BLaER1 treated with 17β-estradiol and CSF1 and Interleukin-3, amounts not matched to agents 10 nM and 100 nM (cell line): ENCODE results near the gene ZNF579.

ENCODE experiments used
- H3K27ac ChIP-seq, 11 experiments: shearing (Covaris generic); formaldehyde crosslinking; 2 replicates each; pipeline ENCODE4 v1.8.1; 2022
- H3K27me3 ChIP-seq, 11 experiments: shearing (Covaris generic); formaldehyde crosslinking; 2 replicates each; pipeline ENCODE4 v1.8.1; 2022
- H3K36me3 ChIP-seq, 11 experiments: shearing (Covaris generic); formaldehyde crosslinking; 2 replicates each; pipeline ENCODE4 v1.8.1; 2022
- H3K4me1 ChIP-seq, 10 experiments: shearing (Covaris generic); formaldehyde crosslinking; 2 replicates each; pipeline ENCODE4 v1.8.1; 2022
- H3K4me2 ChIP-seq, 11 experiments: shearing (Covaris generic); formaldehyde crosslinking; 2 replicates each; pipeline ENCODE4 v1.8.1; 2022
- H3K4me3 ChIP-seq, 10 experiments: shearing (Covaris generic); formaldehyde crosslinking; 2 replicates each; pipeline ENCODE4 v1.8.1; 2022
- H3K9ac ChIP-seq, 11 experiments: shearing (Covaris generic); formaldehyde crosslinking; 2 replicates each; pipeline ENCODE4 v1.8.1; 2022
- H3K9me3 ChIP-seq, 11 experiments: shearing (Covaris generic); formaldehyde crosslinking; replicated peaks in 1 of 11; 2 replicates each; pipeline ENCODE4 v1.8.1; 2022
- H4K20me1 ChIP-seq, 11 experiments: shearing (Covaris generic); formaldehyde crosslinking; 2 replicates each; pipeline ENCODE4 v1.8.1; 2022
- Cebpa-rat ChIP-seq, 11 experiments: shearing (Covaris generic); IDR thresholded peaks; 2 replicates each; pipeline ENCODE4 v1.8.1; 2022

The ZNF579 gene

GRCh38 chr19:55530996-55531395 lies 49.7 kb downstream of the ZNF579 start:
- Histone ChIP-seq H3K9me3 (0 out of 22 replicates have a peak, but pooled peaks cover 0 to 4% (median 0%) of the 10 kb centered on the region in 11 experiments), H3K4me1 (peaks cover 7 to 22% (median 15%) of the 10 kb centered on the region in 10 experiments; a peak in 14 of 20 replicates), H3K27ac (no peak overlapping the region), H3K4me3 (no peak overlapping the region), H3K27me3 (no peaks in the 10 kb centered on the region), H3K4me2 (peak overlapping the region in 3 of 11 experiments; percentile 18 to 37 (median 33); a peak in 5 of 22 replicates), H3K9ac (no peak overlapping the region), H4K20me1 (no peaks in the 10 kb centered on the region), H3K36me3 (no peaks in the 10 kb centered on the region)
- TF ChIP-seq Cebpa-rat (IDR thresholded peaks at IDR 0.05) = no peak

GRCh38 chr19:55529636-55530234 lies 50.9 kb downstream of the ZNF579 start:
- H3K4me3 ChIP-seq = no peak overlapping the region
- no peaks in the 10 kb centered on the region for H3K27me3 ChIP-seq
- H3K36me3 ChIP-seq = no peaks in the 10 kb centered on the region
- no peak overlapping the region for H3K27ac ChIP-seq
- H4K20me1 ChIP-seq = no peaks in the 10 kb centered on the region
- H3K4me1 ChIP-seq = peaks cover 0 to 22% (median 13%) of the 10 kb centered on the region in 10 experiments; a peak in 9 of 20 replicates
- no peak for TF ChIP-seq Cebpa-rat (IDR thresholded peaks at IDR 0.05)
- H3K9ac ChIP-seq = no peak overlapping the region; a peak in 1 of 22 replicates
- 0 out of 22 replicates have a peak, but pooled peaks cover 0 to 4% (median 0%) of the 10 kb centered on the region in 11 experiments for H3K9me3 ChIP-seq
- peak overlapping the region in 4 of 11 experiments; percentile 7 to 40 (median 22); a peak in 7 of 22 replicates for H3K4me2 ChIP-seq

GRCh38 chr19:55528030-55528803 lies 52.4 kb downstream of the ZNF579 start:
- H3K36me3 ChIP-seq = no peaks in the 10 kb centered on the region
- no peak overlapping the region for H3K9ac ChIP-seq

GRCh38 chr19:55527197-55528029 lies 53.2 kb downstream of the ZNF579 start:
- Histone ChIP-seq H3K4me3 (no peak overlapping the region), H3K27ac (no peak overlapping the region), H3K9ac (no peak overlapping the region), H3K4me1 (peaks cover 0 to 22% (median 13%) of the 10 kb centered on the region in 10 experiments; a peak in 9 of 20 replicates), H4K20me1 (no peaks in the 10 kb centered on the region), H3K4me2 (no peak overlapping the region), H3K27me3 (no peaks in the 10 kb centered on the region), H3K36me3 (no peaks in the 10 kb centered on the region), H3K9me3 (0 out of 22 replicates have a peak, but pooled peaks cover 0 to 4% (median 0%) of the 10 kb centered on the region in 11 experiments)
- TF ChIP-seq Cebpa-rat (IDR thresholded peaks at IDR 0.05) = no peak

More at GRCh38 chr19:55528030-55528803, 52.4 kb downstream of the ZNF579 start:
- H3K27me3 ChIP-seq = no peaks in the 10 kb centered on the region
- peaks cover 0 to 22% (median 13%) of the 10 kb centered on the region in 10 experiments; a peak in 9 of 20 replicates for H3K4me1 ChIP-seq
- no peak overlapping the region for H3K4me2 ChIP-seq
- no peak overlapping the region for H3K4me3 ChIP-seq
- H3K9me3 ChIP-seq = 0 out of 22 replicates have a peak, but pooled peaks cover 0 to 4% (median 0%) of the 10 kb centered on the region in 11 experiments
- no peak for TF ChIP-seq Cebpa-rat (IDR thresholded peaks at IDR 0.05)
- H4K20me1 ChIP-seq = no peaks in the 10 kb centered on the region
- no peak overlapping the region for H3K27ac ChIP-seq
